OCI-LY7 (cell line): ENCODE measurements around the gene PCDHGB2. TPM values are rescaled to one million over a fixed set of nuclear protein-coding genes. Genes with fewer than 3 reads are reported as not detected.
"Not testable (repeated sequence)": the region's sequence is repeated elsewhere in the genome, so short reads cannot be mapped to it uniquely, and the experiment has no call there.

Experiments used
- BruUV-seq: library from RNA; stranded (reverse); fragments of 400-500 nt; replicated peaks from 2 replicates; lab custom pipeline; 2021; lab: Mats Ljungman, UMichigan
- CTCF ChIA-PET: fragments of 300-600 bp; sonication (Branson Sonifier 250); formaldehyde crosslinking; loops from one replicate; lab custom pipeline; 2022; ENCODE audit warnings: antibody characterized with exemption; ENCODE audit not compliant: unreplicated experiment; lab: Charles Lee
- POLR2A ChIA-PET: fragments of 300-600 bp; sonication (Branson Sonifier 250); formaldehyde crosslinking; loops from one replicate; lab custom pipeline; 2022; ENCODE audit warnings: antibody characterized with exemption; lab: Charles Lee
- DNase-seq: peaks from one replicate; pipeline ENCODE4 v3.0.0-alpha.2; 2015; ENCODE audit warnings: low spot score
- H2AFZ ChIP-seq: fragments of 200-600 bp; sonication (generic), shearing (Covaris generic); 2 replicates; pipeline ENCODE4 v1.6.1; 2014; ENCODE audit warnings: mild to moderate bottlenecking, antibody characterized with exemption, low read length, moderate library complexity
- H3K27ac ChIP-seq: fragments of 200-600 bp; sonication (generic); 2 replicates; pipeline ENCODE4 v1.5.1; 2014; ENCODE audit warnings: mixed run types, low read depth, mild to moderate bottlenecking, moderate library complexity, low read length, inconsistent platforms; ENCODE audit not compliant: poor library complexity, severe bottlenecking
- H3K36me3 ChIP-seq: fragments of 200-600 bp; sonication (generic); 2 replicates; pipeline ENCODE4 v1.6.1; 2014; ENCODE audit warnings: mild to moderate bottlenecking, antibody characterized with exemption, low read length, moderate library complexity, mixed read lengths; ENCODE audit not compliant: insufficient read depth
- H3K4me1 ChIP-seq: fragments of 200-600 bp; sonication (generic); 2 replicates; pipeline ENCODE4 v1.5.1; 2014; ENCODE audit warnings: mild to moderate bottlenecking, low read length; ENCODE audit not compliant: insufficient read depth, poor library complexity, severe bottlenecking
- H3K4me2 ChIP-seq: fragments of 200-600 bp; sonication (generic); 2 replicates; pipeline ENCODE4 v1.6.1; 2014; ENCODE audit warnings: mild to moderate bottlenecking, low read length
- H3K4me3 ChIP-seq: fragments of 200-600 bp; sonication (generic); 2 replicates; pipeline ENCODE4 v1.5.1; 2014; ENCODE audit warnings: mild to moderate bottlenecking, low read depth, low read length; ENCODE audit not compliant: poor library complexity, severe bottlenecking
- H3K79me2 ChIP-seq: fragments of 200-600 bp; sonication (generic); 2 replicates; pipeline ENCODE4 v1.6.1; 2016; ENCODE audit warnings: low read depth, mild to moderate bottlenecking, low read length, moderate library complexity, mixed read lengths; ENCODE audit not compliant: insufficient read depth
- H3K9me2 ChIP-seq: fragments of 200-600 bp; sonication (generic); 2 replicates; pipeline ENCODE4 v1.6.1; 2016; ENCODE audit warnings: mild to moderate bottlenecking, low read length, mixed read lengths; ENCODE audit not compliant: insufficient read depth
- H3K9me3 ChIP-seq: fragments of 200-600 bp; sonication (generic); 2 replicates; pipeline ENCODE4 v1.6.1; 2014; ENCODE audit warnings: mild to moderate bottlenecking, mixed run types, low read length, mixed read lengths
- H4K20me1 ChIP-seq: fragments of 200-600 bp; sonication (generic); 2 replicates; pipeline ENCODE4 v1.6.1; 2014; ENCODE audit warnings: mild to moderate bottlenecking, antibody characterized with exemption, low read length, moderate library complexity, mixed read lengths; ENCODE audit not compliant: insufficient read depth
- EZH2phosphoT487 ChIP-seq: fragments of 200-600 bp; sonication (generic); IDR thresholded peaks from 2 replicates; pipeline ENCODE4 v1.6.1; 2018; ENCODE audit warnings: low read depth, borderline replicate concordance, mild to moderate bottlenecking, mixed run types, antibody characterized with exemption, low read length, moderate library complexity, mixed read lengths
- intact Hi-C: fragments of 100-400 bp; cut with micrococcal nuclease; formaldehyde crosslinking; loops from one replicate; pipeline ENCODE4 v1.10.0; 2022; ENCODE audit not compliant: unreplicated experiment
- total RNA-seq, 2 experiments: library from RNA; depleted of rRNA in 1 of 2; stranded (reverse); fragments of >200 nt in 1 of 2; shearing (Covaris generic) in 1 of 2; gene quantifications; 2 replicates each; pipeline ENCODE4 v1.2.3, GENCODE V29; 2014 to 2022
- TF ChIP-seq, protein P1 (sequence below): fragments of 200-600 bp; sonication (generic); conservative IDR thresholded peaks from 2 replicates; pipeline ENCODE4 v1.5.1; 2014; ENCODE audit warnings: mild to moderate bottlenecking, antibody characterized with exemption, low read length, moderate library complexity, mixed read lengths

Gene PCDHGB2
- total RNA-seq, 2 experiments from 2014 or later, result 9.2 to 9.3 TPM

DNA sequence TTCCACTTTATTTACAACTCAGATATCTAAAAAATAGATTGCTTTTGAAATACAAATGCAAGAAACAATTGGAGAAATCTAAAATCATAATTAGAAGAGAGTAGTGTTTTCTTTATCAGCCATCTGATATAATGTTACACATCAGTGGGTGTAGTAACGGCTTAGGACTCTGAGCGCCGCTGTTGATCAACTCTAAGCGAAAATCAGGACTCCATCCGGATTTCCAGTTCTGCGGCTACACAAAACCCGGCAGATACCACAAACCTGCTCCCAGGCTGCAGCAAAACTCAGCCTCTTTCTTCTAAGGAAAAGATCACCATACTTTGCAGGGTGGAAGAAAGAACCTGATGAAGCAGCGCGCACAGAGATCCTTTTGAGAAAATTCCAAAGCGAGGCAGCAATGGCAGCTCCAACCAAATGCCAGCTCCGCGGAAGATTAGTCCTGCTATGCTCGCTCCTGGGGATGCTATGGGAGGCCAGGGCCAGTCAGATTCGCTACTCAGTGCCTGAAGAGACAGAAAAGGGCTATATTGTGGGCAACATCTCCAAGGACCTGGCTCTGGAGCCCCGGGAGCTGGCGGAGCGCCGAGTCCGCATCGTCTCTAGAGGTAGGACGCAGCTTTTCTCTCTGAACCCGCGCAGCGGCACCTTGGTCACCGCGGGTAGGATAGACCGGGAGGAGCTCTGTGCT is 42.9 kb downstream of the PCDHGB2 start, which contains the start of gene PCDHGA9:
TSS of gene PCDHGA9 (plus strand) at position 226 of the 691 bp plus-strand sequence. CDS start at position 401, 175 bp downstream.
- H3K9me3 ChIP-seq, result no peaks in the 10 kb centered on the region
- no peak for TF ChIP-seq EZH2phosphoT487
- TF ChIP-seq, protein P1, sequence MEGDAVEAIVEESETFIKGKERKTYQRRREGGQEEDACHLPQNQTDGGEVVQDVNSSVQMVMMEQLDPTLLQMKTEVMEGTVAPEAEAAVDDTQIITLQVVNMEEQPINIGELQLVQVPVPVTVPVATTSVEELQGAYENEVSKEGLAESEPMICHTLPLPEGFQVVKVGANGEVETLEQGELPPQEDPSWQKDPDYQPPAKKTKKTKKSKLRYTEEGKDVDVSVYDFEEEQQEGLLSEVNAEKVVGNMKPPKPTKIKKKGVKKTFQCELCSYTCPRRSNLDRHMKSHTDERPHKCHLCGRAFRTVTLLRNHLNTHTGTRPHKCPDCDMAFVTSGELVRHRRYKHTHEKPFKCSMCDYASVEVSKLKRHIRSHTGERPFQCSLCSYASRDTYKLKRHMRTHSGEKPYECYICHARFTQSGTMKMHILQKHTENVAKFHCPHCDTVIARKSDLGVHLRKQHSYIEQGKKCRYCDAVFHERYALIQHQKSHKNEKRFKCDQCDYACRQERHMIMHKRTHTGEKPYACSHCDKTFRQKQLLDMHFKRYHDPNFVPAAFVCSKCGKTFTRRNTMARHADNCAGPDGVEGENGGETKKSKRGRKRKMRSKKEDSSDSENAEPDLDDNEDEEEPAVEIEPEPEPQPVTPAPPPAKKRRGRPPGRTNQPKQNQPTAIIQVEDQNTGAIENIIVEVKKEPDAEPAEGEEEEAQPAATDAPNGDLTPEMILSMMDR, result peak; percentile 26; the same call in 1 of the 2 replicates
- ChIA-PET POLR2A (interaction anchor here (0.6 kb wide), 1 partner anchor 72 kb away, joined by 6 read pairs; no protein-coding TSS in a partner anchor), CTCF (no interaction called here)
- no peak within 1 kb of the TSS for H2AFZ ChIP-seq
- no peaks in the 10 kb centered on the region for H3K4me1 ChIP-seq
- no peak within 1 kb of the TSS for H3K27ac ChIP-seq
- no peak within 1 kb of the TSS for H3K4me3 ChIP-seq
- no peak for DNase-seq
- no peaks in the 10 kb centered on the region for H3K9me2 ChIP-seq
- H3K36me3 ChIP-seq, result no peaks in the 10 kb centered on the region
- H3K79me2 ChIP-seq, result no peaks in the 10 kb centered on the region
- BruUV-seq, result no TSS peak
- intact Hi-C loops, result no loop called here
- no peak within 1 kb of the TSS for H3K4me2 ChIP-seq
- no peaks in the 10 kb centered on the region for H4K20me1 ChIP-seq

DNA sequence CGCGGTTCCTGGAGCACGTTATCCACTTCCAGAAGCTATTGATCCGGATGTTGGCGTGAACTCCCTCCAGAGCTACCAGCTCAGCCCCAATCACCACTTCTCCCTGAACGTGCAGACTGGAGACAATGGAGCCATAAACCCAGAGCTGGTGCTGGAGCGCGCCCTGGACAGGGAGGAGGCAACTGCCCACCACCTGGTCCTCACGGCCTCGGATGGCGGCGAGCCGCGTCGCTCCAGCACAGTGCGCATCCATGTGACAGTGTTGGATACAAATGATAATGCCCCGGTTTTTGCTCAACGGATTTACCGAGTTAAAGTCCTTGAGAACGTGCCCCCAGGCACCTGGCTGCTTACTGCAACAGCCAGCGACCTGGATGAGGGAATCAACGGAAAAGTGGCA is 43.6 kb downstream of the PCDHGB2 start:
- Histone ChIP-seq H3K9me2 (no peaks in the 10 kb centered on the region), H3K4me2 (no peak overlapping the region), H3K79me2 (no peaks in the 10 kb centered on the region), H3K36me3 (no peaks in the 10 kb centered on the region), H4K20me1 (no peaks in the 10 kb centered on the region), H3K27ac (no peak overlapping the region), H3K4me3 (no peak overlapping the region), H3K4me1 (no peaks in the 10 kb centered on the region), H2AFZ (no peak overlapping the region), H3K9me3 (no peaks in the 10 kb centered on the region)
- DNase-seq, result no peak
- ChIA-PET POLR2A (interaction anchor here (0.6 kb wide), 1 partner anchor 73 kb away, joined by 6 read pairs; no protein-coding TSS in a partner anchor), CTCF (no interaction called here)
- TF ChIP-seq, protein P1, result no peak
- TF ChIP-seq EZH2phosphoT487, result no peak
- no TSS peak for BruUV-seq
- intact Hi-C loops, result no loop called here

DNA sequence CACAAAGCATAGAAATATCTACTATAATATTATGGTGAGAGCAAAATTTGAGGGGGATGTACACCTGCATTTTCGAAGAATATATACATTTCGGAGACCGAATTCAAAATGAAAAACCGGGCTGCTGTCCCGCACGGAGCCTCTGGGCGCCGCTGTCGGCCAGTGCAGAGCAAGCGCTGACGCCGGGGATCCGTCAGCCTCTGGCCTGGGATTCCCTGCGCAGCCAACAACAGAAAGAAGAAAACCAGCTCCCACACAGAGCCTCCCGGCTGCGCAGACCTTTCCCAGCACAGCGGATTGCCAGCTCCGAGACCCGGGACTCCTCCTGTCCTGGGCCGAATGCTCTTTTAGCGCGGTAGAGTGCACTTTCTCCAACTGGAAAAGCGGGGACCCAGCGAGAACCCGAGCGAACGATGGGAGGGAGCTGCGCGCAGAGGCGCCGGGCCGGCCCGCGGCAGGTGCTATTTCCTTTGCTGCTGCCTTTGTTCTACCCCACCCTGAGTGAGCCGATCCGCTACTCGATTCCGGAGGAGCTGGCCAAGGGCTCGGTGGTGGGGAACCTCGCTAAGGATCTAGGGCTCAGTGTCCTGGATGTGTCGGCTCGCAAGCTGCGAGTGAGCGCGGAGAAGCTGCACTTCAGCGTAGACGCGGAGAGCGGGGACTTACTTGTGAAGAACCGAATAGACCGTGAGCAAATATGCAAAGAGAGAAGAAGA is 48.2 kb downstream of the PCDHGB2 start, which contains the start of gene PCDHGB6:
TSS of gene PCDHGB6 (plus strand) at position 232 of the 716 bp plus-strand sequence. CDS start at position 414, 182 bp downstream.
- intact Hi-C loops, H3K4me1 ChIP-seq, H3K9me2 ChIP-seq, H3K36me3 ChIP-seq, H2AFZ ChIP-seq, H3K4me2 ChIP-seq, H3K27ac ChIP-seq, H3K4me3 ChIP-seq, H3K9me3 ChIP-seq, POLR2A ChIA-PET, H3K79me2 ChIP-seq, CTCF ChIA-PET, H4K20me1 ChIP-seq, DNase-seq, BruUV-seq: not testable (repeated sequence)
